WTC11 (cell line): ENCODE results near the gene MACROD2. TPM values are rescaled to one million over a fixed set of nuclear protein-coding genes. Genes with fewer than 3 reads are reported as not detected.

ENCODE experiments used
- ATAC-seq: fragments of 200-7000 bp; cut with Tn5 transposase; 2 replicates; pipeline ENCODE4 v1.10.0; 2021; ENCODE audit warnings: mild to moderate bottlenecking, moderate library complexity
- CTCF ChIA-PET: fragments of 300-600 bp; sonication (Branson Sonifier 250); formaldehyde crosslinking; loops from one replicate; lab custom pipeline; 2021; ENCODE audit warnings: antibody characterized with exemption; lab: Charles Lee
- POLR2A ChIA-PET: fragments of 350-600 bp; sonication (Branson Sonifier 250); formaldehyde crosslinking; loops from one replicate; lab custom pipeline; 2021; ENCODE audit warnings: antibody characterized with exemption; lab: Charles Lee
- DNase-seq: peaks from one replicate; pipeline ENCODE4 v3.0.0; 2021; ENCODE audit warnings: low spot score
- H3K27ac Mint-ChIP-seq: 2 replicates; pipeline ENCODE4 v1.8.0; 2021; ENCODE audit warnings: mixed read lengths
- H3K27me3 Mint-ChIP-seq: 2 replicates; pipeline ENCODE4 v1.8.0; 2021; ENCODE audit warnings: low read depth, mild to moderate bottlenecking, moderate library complexity, mixed read lengths
- H3K36me3 Mint-ChIP-seq: 2 replicates; pipeline ENCODE4 v1.8.0; 2021; ENCODE audit warnings: mixed read lengths
- H3K4me1 Mint-ChIP-seq: 2 replicates; pipeline ENCODE4 v1.8.0; 2022; ENCODE audit warnings: mixed read lengths
- H3K4me3 Mint-ChIP-seq: 2 replicates; pipeline ENCODE4 v1.8.0; 2021; ENCODE audit warnings: mild to moderate bottlenecking, moderate library complexity, mixed read lengths
- H3K9me3 Mint-ChIP-seq: 2 replicates; pipeline ENCODE4 v1.8.0; 2021; ENCODE audit warnings: mixed read lengths
- ATF3 ChIP-seq: sonication (generic); formaldehyde crosslinking; conservative IDR thresholded peaks from 2 replicates; pipeline ENCODE4 v1.8.1; 2022; ENCODE audit warnings: mild to moderate bottlenecking, missing genetic modification reagents
- ATF6 ChIP-seq: sonication (generic); formaldehyde crosslinking; IDR thresholded peaks from 2 replicates; pipeline ENCODE4 v1.8.1; 2023; ENCODE audit warnings: mild to moderate bottlenecking, missing genetic modification reagents
- CDX4 ChIP-seq: fragments of 250-450 bp; sonication (Bioruptor Pico); IDR thresholded peaks from 2 replicates; pipeline ENCODE4 v1.9.0; 2021; ENCODE audit warnings: moderate library complexity, mild to moderate bottlenecking, inconsistent platforms, borderline replicate concordance
- CREB1 ChIP-seq: sonication (generic); formaldehyde crosslinking; IDR thresholded peaks from 2 replicates; pipeline ENCODE4 v1.8.0; 2023; ENCODE audit warnings: mild to moderate bottlenecking, missing genetic modification reagents
- ETV6 ChIP-seq: sonication (generic); formaldehyde crosslinking; IDR thresholded peaks from 2 replicates; pipeline ENCODE4 v1.8.1; 2022; ENCODE audit warnings: mild to moderate bottlenecking, missing genetic modification reagents
- FOXK1 ChIP-seq: sonication (generic); formaldehyde crosslinking; IDR thresholded peaks from 2 replicates; pipeline ENCODE4 v1.8.0; 2022; ENCODE audit warnings: mild to moderate bottlenecking, moderate library complexity, missing genetic modification reagents
- GABPB1 ChIP-seq: sonication (generic); formaldehyde crosslinking; IDR thresholded peaks from 2 replicates; pipeline ENCODE4 v1.8.1; 2023; ENCODE audit warnings: mild to moderate bottlenecking, missing genetic modification reagents
- IRF1 ChIP-seq: sonication (generic); formaldehyde crosslinking; IDR thresholded peaks from 2 replicates; pipeline ENCODE4 v1.8.0; 2023; ENCODE audit warnings: missing genetic modification reagents
- IRF2 ChIP-seq: sonication (generic); formaldehyde crosslinking; IDR thresholded peaks from 2 replicates; pipeline ENCODE4 v1.8.0; 2022; ENCODE audit warnings: low read depth, missing genetic modification reagents, borderline replicate concordance
- NFYB ChIP-seq: sonication (generic); formaldehyde crosslinking; conservative IDR thresholded peaks from 2 replicates; pipeline ENCODE4 v1.8.0; 2022; ENCODE audit warnings: low read depth, missing genetic modification reagents
- OVOL2 ChIP-seq: fragments of 250-450 bp; sonication (Bioruptor Pico); IDR thresholded peaks from 2 replicates; pipeline ENCODE4 v1.9.0; 2021; ENCODE audit warnings: mild to moderate bottlenecking, borderline replicate concordance
- PRDM15 ChIP-seq: sonication (generic); formaldehyde crosslinking; IDR thresholded peaks from 2 replicates; pipeline ENCODE4 v1.8.0; 2022; ENCODE audit warnings: missing genetic modification reagents
- SMAD3 ChIP-seq: sonication (generic); formaldehyde crosslinking; IDR thresholded peaks from 2 replicates; pipeline ENCODE4 v1.8.0; 2022; ENCODE audit warnings: missing genetic modification reagents, mild to moderate bottlenecking, borderline replicate concordance
- SOX15 ChIP-seq: fragments of 250-450 bp; sonication (Bioruptor Pico); IDR thresholded peaks from 2 replicates; pipeline ENCODE4 v1.9.0; 2021; ENCODE audit warnings: mild to moderate bottlenecking
- STAT6 ChIP-seq: sonication (generic); formaldehyde crosslinking; conservative IDR thresholded peaks from 2 replicates; pipeline ENCODE4 v1.8.1; 2023; ENCODE audit warnings: mild to moderate bottlenecking, low read depth, missing genetic modification reagents, moderate library complexity
- TEAD1 ChIP-seq: sonication (generic); formaldehyde crosslinking; IDR thresholded peaks from 2 replicates; pipeline ENCODE4 v1.8.0; 2022; ENCODE audit warnings: mild to moderate bottlenecking, missing genetic modification reagents
- TEAD4 ChIP-seq: sonication (generic); formaldehyde crosslinking; IDR thresholded peaks from 2 replicates; pipeline ENCODE4 v1.8.0; 2022; ENCODE audit warnings: mild to moderate bottlenecking, missing genetic modification reagents
- TP53 ChIP-seq: sonication (generic); formaldehyde crosslinking; IDR thresholded peaks from 2 replicates; pipeline ENCODE4 v1.8.1; 2023; ENCODE audit warnings: mild to moderate bottlenecking, missing genetic modification reagents
- USF1 ChIP-seq: sonication (generic); formaldehyde crosslinking; IDR thresholded peaks from 2 replicates; pipeline ENCODE4 v1.8.0; 2022; ENCODE audit warnings: mild to moderate bottlenecking, missing genetic modification reagents
- ZNF121 ChIP-seq: sonication (generic); formaldehyde crosslinking; IDR thresholded peaks from 2 replicates; pipeline ENCODE4 v1.8.0; 2023; ENCODE audit warnings: missing genetic modification reagents
- ZNF532 ChIP-seq: fragments of 250-450 bp; sonication (Bioruptor Pico); IDR thresholded peaks from 2 replicates; pipeline ENCODE4 v1.9.0; 2021; ENCODE audit warnings: mild to moderate bottlenecking, borderline replicate concordance
- total RNA-seq: library from RNA; stranded (reverse); gene quantifications from 3 replicates; pipeline ENCODE4 v1.2.3, GENCODE V29; 2021

MACROD2 gene
- total RNA-seq, 1 experiment from 2014 or later, result 4.1 TPM

- H3K36me3 Mint-ChIP-seq, result no peaks in the 10 kb centered on the region
- ChIA-PET CTCF (no interaction called here), POLR2A (no interaction called here)
- no peak for DNase-seq
- no peaks in the 10 kb centered on the region for H3K27me3 Mint-ChIP-seq
- TF ChIP-seq TEAD4 (CRISPR knock-in tag) (no peak), OVOL2 (CRISPR knock-in tag) (no peak), ZNF121 (no peak), CREB1 (CRISPR knock-in tag) (no peak)
- H3K9me3 Mint-ChIP-seq, result no peaks in the 10 kb centered on the region
- 0 out of 2 replicates have a peak, but pooled peaks cover 3% of the 10 kb centered on the region for H3K4me1 Mint-ChIP-seq
- H3K27ac Mint-ChIP-seq, result no peak overlapping the region
- ATAC-seq, result no peak
- no peak overlapping the region for H3K4me3 Mint-ChIP-seq
Observed at GRCh38 chr20:15451241-15451640, 1455.9 kb downstream of the MACROD2 start.

- no peaks in the 10 kb centered on the region for H3K36me3 Mint-ChIP-seq
- no peaks in the 10 kb centered on the region for H3K27me3 Mint-ChIP-seq
- no peak for TF ChIP-seq STAT6 (CRISPR knock-in tag)
- TF ChIP-seq USF1 (CRISPR knock-in tag), result no peak
- no peak for TF ChIP-seq NFYB (CRISPR knock-in tag)
- TF ChIP-seq ATF3 (CRISPR knock-in tag), result no peak
- TF ChIP-seq SMAD3, result no peak
- no peak for TF ChIP-seq PRDM15 (CRISPR knock-in tag)
- TF ChIP-seq TP53 (CRISPR knock-in tag), result no peak
- no peak for TF ChIP-seq ATF6 (CRISPR knock-in tag)
- TF ChIP-seq ZNF532 (CRISPR knock-in tag), result no peak
- no peak for TF ChIP-seq CDX4
- no peak for TF ChIP-seq TEAD1 (CRISPR knock-in tag)
- no peak for TF ChIP-seq SOX15
- no peak for TF ChIP-seq IRF2 (CRISPR knock-in tag)
- no peak for TF ChIP-seq GABPB1 (CRISPR knock-in tag)
- no peak for TF ChIP-seq FOXK1 (CRISPR knock-in tag)
- TF ChIP-seq ETV6 (CRISPR knock-in tag), result no peak
- no peak for TF ChIP-seq IRF1 (CRISPR knock-in tag)
- TF ChIP-seq, all 79 proteins: peak for 0
- ATAC-seq (no peak), DNase-seq (no peak)
- Mint-ChIP-seq H3K9me3 (no peaks in the 10 kb centered on the region), H3K27ac (no peak overlapping the region), H3K4me1 (0 out of 2 replicates have a peak, but pooled peaks cover 3% of the 10 kb centered on the region), H3K4me3 (no peak overlapping the region)
- CTCF ChIA-PET, result no interaction called here
- POLR2A ChIA-PET, result no interaction called here
Observed at GRCh38 chr20:15455279-15455678, 1460.0 kb downstream of the MACROD2 start.
